Activated T-cell treated with anti-CD3 and anti-CD28 coated beads for 4 hours (primary cell): ENCODE measurements around the gene ATP1B1.
"Not testable (repeated sequence)": the region's sequence is repeated elsewhere in the genome, so short reads cannot be mapped to it uniquely, and the experiment has no call there.

Experiments used
- DNase-seq: peaks from one replicate; pipeline ENCODE4 v3.0.0-alpha.2; 2020

ATP1B1 gene

GRCh38 chr1:169146576-169147214 is 40.2 kb downstream of the ATP1B1 start:
- no peak for DNase-seq

DNA sequence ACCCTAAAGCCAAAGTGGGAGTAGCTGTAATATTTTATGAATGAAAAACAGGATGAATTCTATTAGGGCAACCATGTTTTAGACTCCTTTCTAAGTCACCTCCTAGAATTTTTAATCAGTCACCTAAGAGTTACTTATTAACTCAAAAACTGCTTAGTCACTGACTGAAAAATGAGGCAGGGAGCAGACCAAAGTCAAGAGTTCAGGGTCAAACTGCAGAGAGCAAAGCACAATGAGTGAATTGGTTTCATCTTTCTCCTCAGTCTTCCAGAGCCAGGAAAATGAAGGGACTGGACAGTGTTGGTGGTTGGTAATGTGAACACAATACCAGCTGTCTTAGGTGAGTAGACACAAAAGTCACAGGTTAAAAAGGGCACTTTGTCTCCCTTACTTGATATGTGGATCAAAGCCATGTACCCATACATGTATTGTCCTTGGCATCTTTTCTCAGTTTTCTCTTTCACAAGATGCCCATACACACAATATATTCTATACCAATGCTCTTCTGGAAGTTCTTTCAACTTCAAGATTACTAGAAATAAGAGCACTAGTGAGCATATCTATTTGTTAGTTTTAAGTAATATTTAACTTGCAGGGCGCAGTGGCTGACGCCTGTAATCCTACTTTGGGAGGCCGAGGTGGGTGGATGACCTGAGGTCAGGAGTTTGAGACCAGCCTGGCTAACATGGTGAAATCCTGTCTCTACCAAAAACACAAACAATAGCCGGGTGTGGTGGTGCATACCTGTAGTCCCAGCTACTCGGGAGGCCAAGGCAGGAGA is 42.2 kb downstream of the ATP1B1 start:
- no peak for DNase-seq

DNA sequence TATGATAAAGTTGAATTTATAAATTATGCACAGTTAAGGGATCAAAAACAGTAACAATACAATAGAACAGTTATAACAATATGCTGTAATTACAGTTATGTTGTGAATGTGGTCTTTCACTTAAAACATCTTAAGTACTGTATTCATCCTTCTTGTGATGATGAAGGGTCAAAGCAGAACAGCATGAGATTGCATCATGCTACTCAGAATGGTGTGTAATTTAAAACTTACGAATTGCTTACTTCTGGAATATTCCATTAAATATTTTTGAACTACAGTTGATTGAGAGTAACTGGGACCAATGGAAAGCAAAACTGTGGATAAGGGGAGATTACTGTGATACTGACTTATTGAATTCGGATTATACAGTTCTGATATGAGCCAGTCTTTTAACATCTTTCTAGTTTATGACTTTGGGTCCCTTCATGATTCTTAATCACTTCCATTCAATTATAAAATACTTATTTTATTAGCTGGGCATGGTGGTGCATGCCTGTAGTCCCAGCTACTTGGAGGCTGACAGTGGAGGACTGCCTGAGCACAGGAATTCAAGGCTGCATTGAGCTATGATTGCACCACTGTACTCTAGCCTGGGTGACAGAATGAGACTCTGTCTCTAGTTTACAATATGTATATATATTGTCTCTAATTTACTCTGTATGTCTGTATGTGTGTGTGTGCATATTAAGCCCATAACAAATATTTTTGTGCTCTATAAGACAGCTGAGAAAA is 43.2 kb downstream of the ATP1B1 start:
- no peak for DNase-seq

- DNase-seq, result no peak
Observed at GRCh38 chr1:169150641-169151337, 44.3 kb downstream of the ATP1B1 start.

DNA sequence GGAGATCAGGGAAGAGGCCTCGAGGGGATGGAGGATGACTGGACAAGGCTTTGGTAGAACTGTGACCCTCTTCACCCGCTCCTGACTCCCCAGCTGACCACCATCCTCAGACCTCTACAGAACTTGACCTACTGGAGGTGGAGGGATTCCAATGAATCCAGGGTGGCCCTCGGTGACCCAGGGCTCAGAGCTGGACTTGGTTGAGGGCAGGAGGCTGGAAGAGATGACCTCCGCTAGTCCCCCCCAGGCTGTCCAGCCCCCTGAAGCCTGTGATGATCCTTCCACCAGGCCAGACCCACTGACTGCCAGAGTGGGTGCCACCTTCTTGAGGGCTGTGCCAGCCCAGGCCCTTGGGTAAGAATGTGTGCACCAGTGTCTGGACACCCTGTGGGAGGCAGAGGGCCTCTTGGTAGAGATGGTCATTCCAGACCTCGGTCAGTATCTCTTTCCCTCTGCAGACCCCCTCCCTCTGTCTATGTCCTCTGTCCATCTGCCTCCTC is 44.9 kb downstream of the ATP1B1 start:
- DNase-seq, result no peak

GRCh38 chr1:169155675-169156074 is 49.2 kb downstream of the ATP1B1 start:
- no peak for DNase-seq

- no peak for DNase-seq
Observed at GRCh38 chr1:169156580-169156979, 50.1 kb downstream of the ATP1B1 start.

- DNase-seq, result no peak
Observed at GRCh38 chr1:169160845-169161495, 54.5 kb downstream of the ATP1B1 start.

- no peak for DNase-seq
Observed at GRCh38 chr1:169161496-169162194, 55.2 kb downstream of the ATP1B1 start.

GRCh38 chr1:169163059-169163458 is 56.6 kb downstream of the ATP1B1 start:
- no peak for DNase-seq

DNA sequence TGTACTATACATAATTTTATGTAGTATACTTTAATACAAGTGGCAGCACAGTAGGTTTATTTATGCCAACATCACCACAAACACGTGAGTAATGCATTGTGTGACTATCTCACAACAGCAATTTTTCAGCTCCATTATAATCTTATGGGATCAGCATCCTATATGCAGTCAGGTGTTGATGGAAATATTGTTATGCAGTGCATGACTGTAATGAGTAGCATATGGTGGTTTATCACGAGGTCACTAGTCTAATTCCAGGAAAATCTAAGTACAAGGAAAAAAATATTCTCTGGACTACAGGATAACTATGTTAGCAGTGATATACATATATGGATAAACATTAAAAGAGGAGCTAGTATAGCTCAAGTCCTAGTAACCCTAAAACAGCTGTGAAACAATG is 69.0 kb downstream of the ATP1B1 start:
- DNase-seq, result no peak

DNA sequence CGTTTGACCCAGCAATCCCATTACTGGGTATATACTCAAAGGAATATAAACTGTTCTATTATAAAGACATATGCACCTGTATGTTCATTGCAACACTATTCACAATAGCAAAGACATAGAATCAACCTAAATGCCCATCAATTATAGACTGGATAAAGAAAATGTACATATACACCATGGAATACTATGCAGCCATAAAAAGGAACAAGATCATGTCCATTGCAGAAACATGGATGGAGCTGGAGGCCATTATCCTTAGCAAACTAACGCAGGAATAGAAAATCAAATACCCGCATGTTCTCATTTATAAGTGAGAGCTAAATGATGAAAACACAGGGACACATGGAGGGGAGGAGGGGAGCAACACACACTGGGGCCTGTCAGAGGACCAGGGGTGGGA is 72.9 kb downstream of the ATP1B1 start:
- DNase-seq, result not testable (repeated sequence)

- DNase-seq, result no peak
Observed at GRCh38 chr1:169180174-169180573, 73.7 kb downstream of the ATP1B1 start.
